HG03280 (cell line): ENCODE data around the gene PTPDC1.

Source experiments
- ATAC-seq: cut with Tn5 transposase; IDR thresholded peaks from one replicate; pipeline ENCODE4 v1.9.1; 2021; ENCODE audit warnings: mild to moderate bottlenecking, moderate library complexity; ENCODE audit not compliant: unreplicated experiment

PTPDC1 gene, protein sequence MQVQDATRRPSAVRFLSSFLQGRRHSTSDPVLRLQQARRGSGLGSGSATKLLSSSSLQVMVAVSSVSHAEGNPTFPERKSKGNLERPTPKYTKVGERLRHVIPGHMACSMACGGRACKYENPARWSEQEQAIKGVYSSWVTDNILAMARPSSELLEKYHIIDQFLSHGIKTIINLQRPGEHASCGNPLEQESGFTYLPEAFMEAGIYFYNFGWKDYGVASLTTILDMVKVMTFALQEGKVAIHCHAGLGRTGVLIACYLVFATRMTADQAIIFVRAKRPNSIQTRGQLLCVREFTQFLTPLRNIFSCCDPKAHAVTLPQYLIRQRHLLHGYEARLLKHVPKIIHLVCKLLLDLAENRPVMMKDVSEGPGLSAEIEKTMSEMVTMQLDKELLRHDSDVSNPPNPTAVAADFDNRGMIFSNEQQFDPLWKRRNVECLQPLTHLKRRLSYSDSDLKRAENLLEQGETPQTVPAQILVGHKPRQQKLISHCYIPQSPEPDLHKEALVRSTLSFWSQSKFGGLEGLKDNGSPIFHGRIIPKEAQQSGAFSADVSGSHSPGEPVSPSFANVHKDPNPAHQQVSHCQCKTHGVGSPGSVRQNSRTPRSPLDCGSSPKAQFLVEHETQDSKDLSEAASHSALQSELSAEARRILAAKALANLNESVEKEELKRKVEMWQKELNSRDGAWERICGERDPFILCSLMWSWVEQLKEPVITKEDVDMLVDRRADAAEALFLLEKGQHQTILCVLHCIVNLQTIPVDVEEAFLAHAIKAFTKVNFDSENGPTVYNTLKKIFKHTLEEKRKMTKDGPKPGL

DNA sequence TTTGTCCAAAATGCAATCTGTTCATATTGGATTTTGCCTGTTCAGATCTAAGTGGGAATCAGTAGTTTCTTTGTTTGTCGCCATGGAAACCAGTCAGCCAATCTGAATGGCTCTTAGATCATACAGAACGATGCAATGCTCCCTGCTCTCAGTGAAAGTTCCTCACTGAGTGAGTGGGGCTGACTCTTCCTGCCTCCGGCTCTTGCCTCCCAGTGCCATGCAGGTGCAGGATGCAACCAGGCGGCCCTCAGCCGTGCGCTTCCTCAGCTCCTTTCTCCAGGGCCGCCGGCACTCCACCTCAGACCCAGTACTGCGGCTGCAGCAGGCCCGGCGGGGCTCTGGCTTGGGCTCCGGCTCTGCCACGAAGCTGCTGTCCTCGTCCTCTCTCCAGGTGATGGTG, at the start of gene PTPDC1:
Gene PTPDC1, plus strand, starts transcription at position 151 of the 400 bp plus-strand sequence. Its CDS starts 67 bp downstream, at position 218.
- no peak for ATAC-seq

DNA sequence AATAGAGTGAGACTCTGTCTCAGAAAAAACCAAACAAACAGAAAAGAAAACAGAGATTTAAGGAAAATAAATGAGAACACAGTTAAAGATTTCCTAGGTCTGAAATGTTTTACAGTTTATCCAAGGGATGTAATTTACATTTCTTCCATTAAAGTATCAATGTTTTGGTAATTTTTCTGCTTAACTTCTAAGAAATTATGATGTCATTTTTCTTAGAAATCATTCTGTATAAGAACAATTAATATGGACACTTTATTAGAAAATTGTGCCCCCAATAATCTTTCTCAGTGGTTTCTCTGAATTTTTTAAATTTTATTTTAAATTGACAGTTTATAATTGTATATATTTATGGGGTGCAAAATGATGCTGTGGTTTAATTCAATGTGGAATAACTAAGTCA, 49.8 kb upstream of the PTPDC1 start:
- ATAC-seq: no peak

DNA sequence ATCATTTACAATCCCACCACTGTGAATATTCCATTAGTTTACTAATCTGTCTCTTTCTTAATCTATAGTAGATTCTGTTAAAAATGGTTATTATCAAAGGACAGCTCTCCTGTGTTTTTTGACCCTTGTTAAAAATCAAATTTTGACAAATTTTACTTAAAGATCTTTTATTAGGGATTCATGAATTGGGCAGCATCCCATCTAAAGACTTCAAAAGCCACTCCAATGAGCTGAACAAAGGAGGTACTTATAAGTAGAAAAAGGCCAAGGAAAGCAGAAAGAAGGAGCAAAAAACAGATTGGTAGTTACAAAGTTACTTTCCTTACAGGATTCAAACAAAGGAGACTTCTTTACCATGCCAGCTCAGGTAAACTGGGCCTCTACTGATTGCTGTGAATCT, 44.5 kb upstream of the PTPDC1 start:
- no peak for ATAC-seq

DNA sequence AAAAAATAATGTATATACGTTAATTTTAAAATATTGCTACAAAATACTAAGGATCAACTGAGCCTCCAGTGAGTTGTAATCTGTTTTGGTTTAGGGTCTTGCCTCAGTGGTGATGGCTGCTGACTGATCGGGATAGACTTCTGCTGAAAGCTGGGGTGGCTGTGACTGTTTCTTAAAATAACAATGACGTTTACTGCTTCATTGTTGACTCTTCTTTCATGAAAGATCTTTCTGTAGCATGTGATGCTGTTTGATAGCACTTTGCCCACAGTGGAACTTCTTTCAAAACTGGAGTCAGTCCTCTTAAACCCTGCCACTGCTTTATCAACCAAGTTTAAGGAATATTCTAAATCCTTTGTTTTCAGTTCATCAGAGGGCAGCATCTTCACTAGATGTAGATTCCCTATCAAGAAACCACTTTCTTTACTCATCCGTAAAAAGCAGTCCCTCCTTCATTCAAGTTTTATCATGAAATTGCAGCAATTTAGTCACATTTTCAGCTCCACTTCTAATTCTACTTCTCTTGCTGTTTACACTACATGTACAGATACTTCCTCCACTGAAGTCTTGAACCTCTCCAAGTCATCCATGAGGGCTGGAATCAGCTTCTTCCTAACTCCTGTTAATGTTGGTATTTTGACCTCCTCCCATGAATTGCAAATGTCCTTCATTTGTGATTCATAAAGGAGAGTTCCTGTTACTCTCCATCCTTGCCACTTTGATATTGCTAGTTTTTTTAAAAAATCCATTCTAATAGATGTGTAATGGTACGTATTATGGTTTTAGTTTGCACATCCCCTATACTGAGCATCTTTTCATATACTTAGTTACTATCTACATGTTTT, 41.5 kb upstream of the PTPDC1 start:
- ATAC-seq: no peak

DNA sequence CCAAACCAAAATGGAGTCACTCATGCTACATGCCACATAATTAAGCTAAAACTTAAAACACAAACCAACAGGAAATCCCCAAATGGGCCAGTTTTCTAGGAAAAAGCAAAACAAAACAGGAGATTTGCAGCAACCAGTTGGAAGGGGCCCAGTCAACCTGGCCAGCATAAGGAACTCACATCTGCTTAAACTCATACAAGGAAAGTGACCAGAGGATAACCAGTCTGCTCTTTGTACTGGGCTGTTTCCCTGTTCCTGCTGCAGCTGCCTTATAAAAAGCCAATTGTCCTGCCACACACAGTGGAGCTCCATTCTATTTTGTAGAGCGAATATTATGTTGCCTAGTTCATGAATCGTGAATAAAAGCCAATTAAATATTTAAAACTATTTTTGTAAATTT, 29.5 kb upstream of the PTPDC1 start:
- no peak for ATAC-seq

DNA sequence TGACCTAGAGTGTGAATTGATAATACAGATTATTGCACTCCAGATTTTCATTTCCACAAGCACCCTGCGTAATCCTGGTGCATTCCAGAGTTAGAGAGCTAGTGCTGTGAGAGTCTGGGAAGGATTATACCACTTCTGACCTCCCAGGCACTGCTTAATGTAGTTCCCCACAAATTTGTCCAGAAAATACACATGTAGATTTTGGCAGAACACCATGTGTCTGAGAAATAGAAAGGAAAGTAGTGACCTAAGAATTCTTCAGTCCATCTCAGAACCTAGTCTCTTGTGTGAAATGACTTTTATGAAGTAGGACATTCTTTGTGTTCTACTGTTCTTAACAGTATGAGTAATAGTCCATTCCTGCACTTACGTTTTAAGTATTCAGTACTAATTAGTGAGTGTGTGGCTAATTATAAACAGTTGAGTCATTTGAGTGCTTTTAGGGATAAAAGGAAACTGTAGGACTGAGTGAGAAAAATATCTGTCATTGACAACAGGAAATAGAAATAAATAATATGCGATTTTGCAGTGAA, 27.8 kb upstream of the PTPDC1 start:
- ATAC-seq: no peak

DNA sequence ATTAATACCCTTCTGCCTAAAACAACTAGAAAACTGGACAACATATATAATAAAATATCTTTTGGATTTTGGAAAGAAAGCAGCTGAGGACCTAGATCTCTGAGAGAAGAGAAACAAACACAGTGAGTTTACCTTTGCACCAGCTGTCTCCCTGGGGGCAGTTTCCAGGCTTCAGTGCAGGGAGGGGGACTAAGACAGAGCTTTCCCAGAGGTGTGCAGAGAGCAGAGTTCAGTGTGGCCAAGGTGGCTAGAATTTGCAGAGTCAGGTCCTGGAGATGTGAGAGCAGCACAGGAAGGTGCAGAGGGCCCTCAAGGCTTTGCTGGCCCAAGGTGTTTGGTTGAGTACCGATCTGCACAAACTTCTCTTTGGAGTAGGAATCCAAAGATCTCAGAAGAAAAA, 26.3 kb upstream of the PTPDC1 start:
- ATAC-seq: no peak

DNA sequence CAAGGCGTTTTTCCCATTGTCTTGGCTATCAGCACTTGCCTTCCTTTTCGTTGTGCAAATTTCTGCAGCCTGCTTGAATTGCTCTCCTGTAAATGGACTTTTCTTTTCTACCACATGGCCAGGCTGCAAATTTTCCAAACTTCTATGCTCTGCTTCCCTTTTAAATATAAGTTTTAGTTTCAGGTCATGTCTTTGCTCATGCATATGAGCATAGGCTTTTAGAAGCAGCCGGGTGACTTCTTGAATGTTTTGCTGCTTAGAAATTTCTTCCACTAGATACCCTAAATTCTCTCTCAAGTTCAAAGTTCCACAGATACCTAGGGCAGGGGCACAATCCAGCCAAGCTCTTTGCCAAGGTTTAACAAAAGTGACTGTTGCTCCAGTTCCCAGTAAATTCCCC, 22.4 kb upstream of the PTPDC1 start:
- ATAC-seq: no peak

DNA sequence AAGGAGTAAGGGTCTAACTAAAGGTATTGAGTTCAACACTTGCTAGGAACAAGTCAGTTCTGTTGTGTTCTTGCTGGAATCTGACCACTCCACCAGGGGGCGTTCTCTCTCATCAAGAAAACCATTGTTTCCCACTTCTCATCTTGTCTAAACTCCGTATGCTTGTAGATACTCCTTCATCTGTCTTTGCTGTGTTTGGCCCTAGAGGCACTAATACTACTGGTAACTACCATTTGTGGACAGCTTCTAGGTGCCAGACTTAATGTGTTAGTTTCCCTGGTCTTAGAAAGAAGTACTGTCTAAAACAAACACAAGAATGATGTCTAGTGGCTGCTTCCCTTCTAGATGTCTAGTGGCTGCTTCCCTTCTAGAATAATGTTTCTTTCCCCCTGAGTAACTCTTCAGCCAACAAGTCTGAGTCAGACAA, 18.7 kb upstream of the PTPDC1 start:
- ATAC-seq: no peak

DNA sequence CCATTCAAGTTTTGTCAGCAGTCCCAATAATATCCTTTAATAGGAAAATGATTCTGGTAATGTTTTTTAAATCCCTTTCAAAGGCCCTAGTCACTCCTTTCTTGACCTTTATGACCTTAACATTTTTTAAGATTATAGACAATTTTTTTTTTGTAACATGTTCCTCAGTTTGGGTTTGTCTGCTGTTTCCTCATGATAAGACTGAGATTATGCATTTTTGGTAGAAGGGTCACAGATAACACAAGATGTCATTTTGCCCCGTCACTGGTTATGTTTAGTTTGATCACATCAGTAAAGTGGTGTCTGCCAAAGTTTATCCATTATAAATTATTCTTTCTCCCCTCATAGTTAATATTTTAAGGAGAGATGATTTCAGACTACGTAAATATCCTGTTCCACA, 16.0 kb upstream of the PTPDC1 start:
- ATAC-seq: no peak

DNA sequence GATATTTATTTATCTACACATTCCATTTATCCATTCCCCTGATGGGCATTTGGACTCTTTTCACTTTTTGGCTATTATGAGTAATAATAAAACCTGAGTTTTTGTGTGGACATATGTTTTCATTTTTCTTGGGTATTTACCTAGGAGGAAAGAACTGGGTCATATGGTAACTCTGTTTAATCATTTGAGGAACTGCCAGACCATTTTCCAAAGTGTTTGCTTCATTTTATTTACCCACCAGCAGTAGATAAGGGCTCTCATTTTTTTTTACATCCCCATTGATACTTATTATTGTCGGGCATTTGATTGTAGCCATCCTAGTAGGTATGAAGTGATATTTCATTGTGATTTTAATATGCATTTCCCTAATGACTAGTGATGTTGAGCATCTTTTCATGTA, 7.7 kb upstream of the PTPDC1 start:
- no peak for ATAC-seq

DNA sequence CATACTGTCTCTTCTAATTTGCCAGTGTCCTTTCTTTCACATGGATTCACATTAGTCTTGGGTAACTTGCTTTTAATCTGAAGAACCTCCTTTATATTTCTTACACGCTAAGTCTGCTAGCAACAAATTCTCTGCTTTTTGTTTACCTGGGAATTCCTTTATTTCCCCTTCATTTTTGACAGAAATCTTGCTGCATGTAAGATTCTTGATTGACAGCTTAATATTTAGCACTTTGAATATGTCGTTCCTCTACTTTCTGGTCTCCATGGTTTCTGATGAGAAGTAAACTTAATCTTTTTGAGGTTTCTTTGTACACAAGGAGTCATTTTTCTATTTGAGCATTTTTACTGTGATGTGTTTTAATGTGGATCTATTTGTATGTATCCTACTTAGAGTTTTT, 6.2 kb upstream of the PTPDC1 start:
- ATAC-seq: no peak

DNA sequence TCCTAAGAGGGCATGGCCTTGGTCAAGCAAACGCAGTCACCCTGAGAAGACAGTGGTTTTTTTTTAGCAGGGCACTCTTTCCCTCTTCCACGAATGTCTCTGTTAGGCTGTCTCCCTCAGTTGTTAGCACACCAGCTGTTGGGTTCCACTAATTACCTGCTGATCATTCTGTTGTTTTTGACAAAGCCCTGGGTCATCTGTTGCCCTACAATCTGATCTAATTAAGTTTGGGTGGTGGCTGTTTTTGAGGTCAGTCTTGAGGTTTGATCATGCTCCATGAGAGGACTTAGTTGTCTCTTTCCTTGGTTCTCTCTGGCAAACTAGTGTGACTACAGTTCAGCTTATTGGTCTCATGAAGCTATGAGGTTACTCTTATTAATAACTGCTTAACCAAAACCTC, 5.0 kb upstream of the PTPDC1 start:
- ATAC-seq: no peak

DNA sequence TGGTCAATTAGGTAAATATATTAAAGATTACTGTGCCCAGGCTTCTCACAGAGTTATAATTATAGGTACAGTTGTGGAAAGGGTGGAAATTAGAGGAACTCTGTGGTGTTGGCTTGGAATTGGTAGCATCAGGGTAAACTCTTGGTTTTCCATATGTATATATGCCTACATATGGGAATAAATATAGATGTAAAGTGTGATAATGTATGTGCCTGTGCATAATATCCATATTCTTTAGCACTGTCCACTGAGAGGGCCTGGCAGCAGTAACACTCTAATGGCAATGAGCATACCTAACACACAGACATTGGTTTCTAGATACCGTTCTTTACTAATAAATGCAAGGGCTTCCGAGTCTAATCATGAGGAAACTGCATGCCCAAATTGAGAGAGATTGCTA, 4.0 kb upstream of the PTPDC1 start:
- no peak for ATAC-seq

DNA sequence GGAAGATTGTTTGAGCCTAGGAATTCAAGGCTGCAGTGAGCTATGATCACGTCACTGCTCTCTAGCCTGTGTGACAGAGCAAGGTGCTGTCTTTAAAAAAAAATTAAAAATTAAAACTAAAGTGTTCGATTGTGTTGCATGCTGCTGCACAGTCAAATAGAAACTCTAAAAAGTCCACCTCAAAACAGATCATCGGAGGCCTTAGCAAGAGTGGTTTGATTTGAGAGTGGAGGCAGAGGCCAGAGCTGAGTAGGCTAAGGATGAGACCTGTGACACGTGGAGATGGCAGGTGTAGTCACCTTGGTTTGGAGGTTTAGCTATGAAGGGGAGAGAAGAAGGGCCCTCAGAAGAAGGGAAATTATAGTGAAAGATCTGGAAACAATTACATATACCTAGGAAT, 2.8 kb upstream of the PTPDC1 start:
- no peak for ATAC-seq

DNA sequence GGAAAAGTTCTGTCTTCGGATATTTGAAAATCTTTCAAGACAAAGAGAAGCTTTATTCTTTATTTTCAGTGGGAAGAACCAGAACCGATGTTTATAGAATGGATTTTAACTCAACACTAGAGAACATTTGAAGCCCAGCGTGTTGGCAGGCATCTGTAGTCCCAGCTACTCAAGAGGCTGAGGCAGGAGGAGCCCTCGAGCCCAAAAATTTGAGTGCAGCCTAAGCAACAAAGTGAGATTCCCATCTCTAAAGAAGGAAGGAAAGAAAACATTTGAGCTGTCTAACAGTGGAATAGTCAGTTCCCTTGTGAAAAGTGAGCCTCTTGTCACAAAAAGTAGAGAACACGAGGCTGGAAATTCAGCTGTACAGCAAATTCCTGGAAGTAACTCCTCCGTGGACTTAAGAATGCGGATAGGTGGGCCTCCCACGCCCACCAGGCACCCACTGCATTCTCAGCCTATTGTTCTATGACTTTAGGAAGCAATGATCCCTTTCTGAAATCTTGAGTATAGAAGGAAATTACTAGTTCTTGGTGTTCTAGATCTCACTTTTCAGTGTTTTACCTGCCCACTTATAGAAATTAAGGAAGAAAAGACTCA, 2.3 kb upstream of the PTPDC1 start:
- ATAC-seq: no peak

DNA sequence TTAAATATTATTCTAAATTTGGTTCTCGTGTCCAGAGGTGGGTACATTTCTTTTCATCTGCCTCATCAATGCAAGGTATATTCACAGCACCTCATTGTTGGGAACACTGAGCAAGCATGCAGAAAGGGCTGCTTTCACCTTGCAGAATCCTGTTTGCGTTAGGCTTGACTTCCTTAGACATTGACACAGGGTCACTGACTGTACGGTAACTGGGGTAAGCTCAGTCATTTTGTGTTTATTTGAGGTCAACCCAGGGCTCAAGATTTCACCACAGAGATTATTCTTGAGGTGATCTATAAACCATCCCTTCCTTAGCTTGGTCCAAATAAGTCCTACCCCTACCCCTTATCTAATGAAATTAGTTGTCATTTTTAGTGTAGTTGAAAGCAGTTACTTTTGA, 1.7 kb upstream of the PTPDC1 start:
- ATAC-seq: no peak

DNA sequence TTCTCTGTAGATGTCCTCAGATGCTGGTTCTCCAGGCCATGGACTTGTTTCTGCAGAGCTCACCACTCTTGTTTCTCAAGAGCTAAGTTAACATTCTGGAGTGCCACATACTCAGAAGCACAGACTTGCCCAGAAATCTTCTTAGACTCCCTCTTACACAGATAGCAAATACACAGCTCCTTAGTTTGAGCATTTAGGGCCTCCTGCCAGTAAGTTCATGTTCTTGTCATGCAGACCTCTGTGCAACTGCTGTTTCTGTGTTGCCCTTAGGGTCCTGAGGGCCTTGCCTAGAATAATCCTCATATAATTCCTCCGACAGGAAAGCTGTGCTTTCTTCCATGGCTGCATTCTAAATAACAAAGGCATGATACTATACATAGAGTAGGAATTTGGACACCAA, 1.3 kb upstream of the PTPDC1 start:
- no peak for ATAC-seq

DNA sequence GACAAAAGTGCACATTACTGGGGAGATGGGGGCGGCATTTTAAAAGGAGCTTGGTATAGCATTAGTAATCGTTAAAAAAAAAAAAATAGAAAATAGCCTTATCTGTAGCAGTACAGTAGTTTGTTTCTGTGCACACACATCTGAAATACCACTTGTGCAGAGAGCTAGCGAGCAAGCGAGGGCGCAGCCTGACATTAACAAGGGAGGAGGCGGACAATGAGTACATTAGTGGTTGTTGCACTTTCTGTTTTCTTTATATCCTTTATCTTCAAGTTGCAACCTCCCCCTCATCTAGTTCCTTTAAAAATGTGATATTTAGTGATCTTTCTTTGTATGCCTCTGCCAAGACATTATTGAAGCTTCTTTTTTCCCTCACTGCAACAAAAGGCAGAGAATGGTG, 880 bp upstream of the PTPDC1 start:
- no peak for ATAC-seq

DNA sequence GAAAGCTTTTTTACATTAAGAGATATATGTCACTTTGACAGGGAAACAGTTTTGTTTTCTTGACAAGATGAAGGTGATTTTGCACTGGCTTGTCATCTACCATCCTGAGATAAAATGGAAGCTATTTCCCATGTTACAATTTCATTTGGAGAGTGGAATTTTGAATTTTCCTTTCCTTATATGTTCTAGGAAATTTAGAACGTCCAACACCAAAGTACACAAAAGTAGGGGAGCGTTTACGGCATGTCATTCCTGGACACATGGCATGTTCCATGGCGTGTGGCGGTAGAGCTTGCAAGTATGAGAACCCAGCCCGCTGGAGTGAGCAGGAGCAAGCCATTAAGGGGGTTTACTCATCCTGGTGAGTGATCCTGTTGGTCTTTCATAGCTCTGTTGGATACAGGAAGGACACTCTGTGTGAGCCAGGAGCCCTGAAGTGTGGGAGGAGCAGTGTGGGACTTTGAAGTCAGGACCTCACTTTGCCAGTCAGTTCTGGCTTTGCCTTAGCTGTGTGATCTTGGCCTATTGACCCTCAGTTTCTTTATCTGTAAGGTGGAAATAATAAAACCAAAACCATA, 887 bp downstream of the PTPDC1 start:
- ATAC-seq: no peak
